HCT116 (cell line): ENCODE results near the gene LEMD1. TPM values are rescaled to one million over a fixed set of nuclear protein-coding genes. Genes with fewer than 3 reads are reported as not detected.
A peak's percentile ranks its signal among the peaks of the same experiment; 100 is the strongest.

Experiments
- ATAC-seq: fragments of 200-7000 bp; cut with Tn5 transposase; 2 replicates; pipeline ENCODE4 v1.9.1; 2020; ENCODE audit warnings: mild to moderate bottlenecking, moderate library complexity
- BruUV-seq: library from RNA; stranded (reverse); fragments of 400-500 nt; replicated peaks from 2 replicates; lab custom pipeline; 2021; lab: Mats Ljungman, UMichigan
- CTCF ChIA-PET: fragments of 300-600 bp; sonication (Branson Sonifier 250); formaldehyde crosslinking; loops from one replicate; lab custom pipeline; 2021; ENCODE audit warnings: antibody characterized with exemption; lab: Charles Lee
- POLR2A ChIA-PET: fragments of 300-600, 350-600 bp; sonication (Branson Sonifier 250); formaldehyde crosslinking; loops from one replicate; lab custom pipeline; 2021; ENCODE audit warnings: antibody characterized with exemption; lab: Charles Lee
- RAD21 ChIA-PET, 2 experiments: fragments of 300-600 bp; sonication (Branson Sonifier 250); formaldehyde crosslinking; loops; one replicate each; lab custom pipeline; 2023; ENCODE audit warnings: low total read pairs in 2 of 2; ENCODE audit not compliant: uncharacterized antibody in 2 of 2, unreplicated experiment in 2 of 2, low non-redundant PET in 1 of 2; lab: Charles Lee
- DNase-seq: peaks from one replicate; pipeline ENCODE4 v3.0.0-alpha.2; 2010; ENCODE audit warnings: low read depth, low spot score
- H2AFZ ChIP-seq: fragments of 200-600 bp; shearing (Covaris generic), sonication (generic); 2 replicates; pipeline ENCODE4 v1.6.1; 2017; ENCODE audit warnings: low read depth, mixed run types, mixed read lengths, antibody characterized with exemption, low read length; ENCODE audit not compliant: poor library complexity, severe bottlenecking
- H3K27ac ChIP-seq: 2 replicates; pipeline ENCODE4 v1.5.1; 2012; ENCODE audit warnings: low read depth, low read length
- H3K27me3 ChIP-seq: fragments of 200-600 bp; sonication (generic); 2 replicates; pipeline ENCODE4 v1.6.1; 2016; ENCODE audit warnings: mixed run types, low read length, mixed read lengths; ENCODE audit not compliant: insufficient read depth
- H3K36me3 ChIP-seq, 2 experiments: fragments of 200-500 bp in 1 of 2; fragments of 200-600 bp in 1 of 2; sonication (Bioruptor generic) in 1 of 2; sonication (generic) in 1 of 2; 2 replicates each; pipeline versions ENCODE4 v1.5.1 to v1.6.1; 2014 to 2016; ENCODE audit warnings: low read length in 2 of 2, inconsistent platforms in 1 of 2, mixed read lengths in 1 of 2, mixed run types in 1 of 2; ENCODE audit not compliant: insufficient read depth in 2 of 2, control insufficient read depth in 1 of 2
- H3K4me1 ChIP-seq, 2 experiments: fragments of 200-600 bp in 1 of 2; sonication (generic) in 1 of 2; 2 replicates each; pipeline versions ENCODE4 v1.5.1 to v1.6.1; 2012 to 2017; ENCODE audit warnings: low read length in 2 of 2, inconsistent platforms in 1 of 2, mild to moderate bottlenecking in 1 of 2, mixed read lengths in 1 of 2, mixed run types in 1 of 2, moderate library complexity in 1 of 2; ENCODE audit not compliant: insufficient read depth in 2 of 2, control insufficient read depth in 1 of 2
- H3K4me2 ChIP-seq: fragments of 200-600 bp; sonication (generic); 2 replicates; pipeline ENCODE4 v1.6.1; 2017; ENCODE audit warnings: mixed run types, low read length, mixed read lengths
- H3K4me3 ChIP-seq, 2 experiments: fragments of 200-600 bp in 1 of 2; sonication (generic) in 1 of 2; replicated peaks in 1 of 2; 2 replicates each; pipeline ENCODE4 v1.5.1; 2011 to 2016; ENCODE audit warnings: low read length in 2 of 2, control low read depth in 1 of 2, low read depth in 1 of 2, mild to moderate bottlenecking in 1 of 2, mixed read lengths in 1 of 2, mixed run types in 1 of 2
- H3K79me2 ChIP-seq: fragments of 200-600 bp; sonication (generic); 2 replicates; pipeline ENCODE4 v1.6.1; 2017; ENCODE audit warnings: mild to moderate bottlenecking, mixed run types, low read length, moderate library complexity, mixed read lengths; ENCODE audit not compliant: insufficient read depth
- H3K9ac ChIP-seq: fragments of 200-600 bp; sonication (generic); 2 replicates; pipeline ENCODE4 v1.6.1; 2016; ENCODE audit warnings: low read length, mixed read lengths
- H3K9me2 ChIP-seq: fragments of 200-600 bp; sonication (generic), shearing (Covaris generic); 2 replicates; pipeline ENCODE4 v1.6.1; 2017; ENCODE audit warnings: mixed run types, mild to moderate bottlenecking, moderate library complexity; ENCODE audit not compliant: insufficient read depth
- H3K9me3 ChIP-seq, 2 experiments: fragments of 200-500 bp in 1 of 2; fragments of 200-600 bp in 1 of 2; sonication (Bioruptor generic) in 1 of 2; sonication (generic) in 1 of 2; 2 replicates each; pipeline ENCODE4 v1.6.1; 2014 to 2017; ENCODE audit warnings: low read length in 2 of 2, mixed read lengths in 2 of 2, inconsistent platforms in 1 of 2, low read depth in 1 of 2, mild to moderate bottlenecking in 1 of 2, mixed run types in 1 of 2, moderate library complexity in 1 of 2; ENCODE audit not compliant: control insufficient read depth in 1 of 2, insufficient read depth in 1 of 2
- H4K20me1 ChIP-seq: fragments of 200-600 bp; sonication (generic), shearing (Covaris generic); 2 replicates; pipeline ENCODE4 v1.6.1; 2017; ENCODE audit warnings: mixed run types, mild to moderate bottlenecking, moderate library complexity; ENCODE audit not compliant: insufficient read depth
- CTCF ChIP-seq, 3 experiments: fragments of 200-600 bp in 1 of 3; sonication (generic) in 1 of 3; IDR thresholded peaks in 2 of 3; conservative IDR thresholded peaks in 1 of 3; 2 replicates each; pipeline ENCODE4 v1.5.1; 2012 to 2017; ENCODE audit warnings: low read depth in 2 of 3, low read length in 2 of 3, antibody characterized with exemption in 1 of 3, borderline replicate concordance in 1 of 3, control low read depth in 1 of 3, mild to moderate bottlenecking in 1 of 3, mixed read lengths in 1 of 3, mixed run types in 1 of 3, moderate library complexity in 1 of 3; ENCODE audit not compliant: insufficient read depth in 1 of 3
- MAX ChIP-seq: IDR thresholded peaks from 2 replicates; pipeline ENCODE4 v1.6.1; 2012
- POLR2A ChIP-seq: IDR thresholded peaks from 2 replicates; pipeline ENCODE4 v1.7.0; 2011; ENCODE audit warnings: borderline replicate concordance; ENCODE audit not compliant: insufficient read depth, insufficient read length; ENCODE audit errors: extremely low read depth
- RAD21 ChIP-seq: IDR thresholded peaks from 2 replicates; pipeline ENCODE4 v1.6.1; 2012; ENCODE audit warnings: low read depth, mild to moderate bottlenecking
- ZFX ChIP-seq: fragments of 450-650 bp; IDR thresholded peaks from 2 replicates; pipeline ENCODE4 v1.6.1; 2017
- ZNF274 ChIP-seq: fragments of 200-500 bp; sonication (Bioruptor generic); IDR thresholded peaks from 2 replicates; pipeline ENCODE4 v1.6.1; 2014; ENCODE audit warnings: mild to moderate bottlenecking, low read depth, low read length, inconsistent platforms
- intact Hi-C: fragments of 100-400 bp; cut with micrococcal nuclease; formaldehyde crosslinking; loops from 2 replicates; pipeline ENCODE4 v1.10.0; 2022
- total RNA-seq: library from RNA; stranded (reverse); gene quantifications from one replicate; pipeline ENCODE4 v1.2.1, GENCODE V29; 2021; ENCODE audit not compliant: unreplicated experiment

LEMD1 gene
- total RNA-seq, 1 experiment from 2014 or later: 11.9 TPM

- no peak overlapping the region for H2AFZ ChIP-seq
- CTCF ChIA-PET: interaction anchor here (0.9 to 3.1 kb wide), 10 partner anchors 8 to 303 kb away, joined by 3 to 49 read pairs (median 8); no protein-coding TSS in a partner anchor
- no peak overlapping the region for H3K4me3 ChIP-seq
- no peaks in the 10 kb centered on the region for H3K27me3 ChIP-seq
- H3K9ac ChIP-seq: no peak overlapping the region
- H3K9me2 ChIP-seq: no peaks in the 10 kb centered on the region
- BruUV-seq: no TSS peak
- POLR2A ChIA-PET: no interaction called here
- DNase-seq (no peak), ATAC-seq (no peak)
- H3K9me3 ChIP-seq: no peaks in the 10 kb centered on the region
- no peaks in the 10 kb centered on the region for H4K20me1 ChIP-seq
- no peaks in the 10 kb centered on the region for H3K36me3 ChIP-seq
- H3K4me1 ChIP-seq: peaks cover 2 to 23% of the 10 kb centered on the region in 2 experiments; a peak in 3 of 4 replicates
- no peaks in the 10 kb centered on the region for H3K79me2 ChIP-seq
- no peak overlapping the region for H3K27ac ChIP-seq
- RAD21 ChIA-PET: no interaction called here
- intact Hi-C loops: no loop called here
- H3K4me2 ChIP-seq: no peak overlapping the region
- TF ChIP-seq POLR2A (no peak), ZNF274 (no peak), RAD21 (no peak), ZFX (no peak)
These were observed 66.8 kb downstream of the LEMD1 start for GRCh38 chr1:205355075-205355453.

GRCh38 chr1:205354259-205355074, 67.4 kb downstream of the LEMD1 start:
- H3K4me3 ChIP-seq: no peak overlapping the region
- TF ChIP-seq CTCF (IDR thresholded peaks at IDR 0.05 in 2 of 3, conservative IDR thresholded peaks at IDR 0.05 in 1 of 3; ENCODE audit: borderline replicate concordance in 1 of 3, insufficient read depth in 1 of 3, low read depth in 2 of 3, low read length in 2 of 3) (peak; percentile 75 to 86 (median 84)), MAX (no peak), RAD21 (peak; percentile 74)
- TF ChIP-seq, all 23 proteins: peak for 2
- no peaks in the 10 kb centered on the region for H3K27me3 ChIP-seq
- H3K9me2 ChIP-seq: no peaks in the 10 kb centered on the region
- no peaks in the 10 kb centered on the region for H4K20me1 ChIP-seq
- no peak overlapping the region for H2AFZ ChIP-seq
- ATAC-seq: peak; percentile 80
- no peak overlapping the region for H3K4me2 ChIP-seq
- intact Hi-C loops: loop anchor here (1.0 kb wide), 2 partner anchors 131 to 170 kb away; no protein-coding TSS in a partner anchor
- peak; percentile 54 for DNase-seq
- H3K9ac ChIP-seq: no peak overlapping the region
- no peak overlapping the region for H3K27ac ChIP-seq
- no peaks in the 10 kb centered on the region for H3K79me2 ChIP-seq
- POLR2A ChIA-PET: interaction anchor here (0.6 to 0.9 kb wide), 2 partner anchors 55 to 131 kb away, joined by 3 read pairs; no protein-coding TSS in a partner anchor
- peaks cover 2 to 23% of the 10 kb centered on the region in 2 experiments; a peak in 3 of 4 replicates for H3K4me1 ChIP-seq
- H3K9me3 ChIP-seq: no peaks in the 10 kb centered on the region
- RAD21 ChIA-PET: interaction anchor here (0.6 to 2.0 kb wide), 8 partner anchors 81 to 192 kb away, joined by 3 to 11 read pairs (median 4); no protein-coding TSS in a partner anchor
- H3K36me3 ChIP-seq: no peaks in the 10 kb centered on the region
- no TSS peak for BruUV-seq
- CTCF ChIA-PET: interaction anchor here (0.6 to 3.1 kb wide), 31 partner anchors 8 to 303 kb away, joined by 3 to 49 read pairs (median 5); partner anchors contain the start of gene TMCC2
